GM12878 (cell line): ENCODE data around the gene BEST2. TPM values are rescaled to one million over a fixed set of nuclear protein-coding genes. Genes with fewer than 3 reads are reported as not detected.

Experiments used
- ATAC-seq: fragments of 200-7000 bp; cut with Tn5 transposase; 3 replicates; pipeline ENCODE4 v1.9.1; 2020; ENCODE audit warnings: mild to moderate bottlenecking, moderate library complexity
- BruUV-seq: library from RNA; stranded (reverse); fragments of 400-500 nt; replicated peaks from 2 replicates; lab custom pipeline; 2021; lab: Mats Ljungman, UMichigan
- CTCF ChIA-PET: fragments of 300-600 bp; sonication (Branson Sonifier 250); formaldehyde crosslinking; extraction: SDS; loops from one replicate; lab custom pipeline; 2021; ENCODE audit warnings: inconsistent platforms; lab: Yijun Ruan, JAX
- POLR2A ChIA-PET: fragments of 350-600 bp; formaldehyde crosslinking; extraction: SDS; loops from one replicate; lab custom pipeline; 2021; ENCODE audit warnings: inconsistent platforms; lab: Charles Lee
- RAD21 ChIA-PET: fragments of 300-600 bp; sonication (Branson Sonifier 250); formaldehyde crosslinking; loops from one replicate; lab custom pipeline; 2023; ENCODE audit warnings: antibody characterized with exemption; ENCODE audit not compliant: unreplicated experiment; lab: Charles Lee
- SMC1A ChIA-PET: fragments of 300-600 bp; sonication (Branson Sonifier 250); formaldehyde crosslinking; loops from one replicate; lab custom pipeline; 2023; ENCODE audit not compliant: unreplicated experiment, uncharacterized antibody; lab: Charles Lee
- DNase-seq: peaks from one replicate; pipeline ENCODE4 v3.0.0-alpha.2; 2011; ENCODE audit warnings: low read depth, low spot score
- FAIRE-seq: peaks from 3 replicates; lab custom pipeline; 2011; peaks lifted over from hg19 to GRCh38; lab: Jason Lieb, UNC
- H2AFZ ChIP-seq: 2 replicates; pipeline ENCODE4 v1.6.0; 2011; ENCODE audit warnings: low read depth, low read length, control low read depth; ENCODE audit not compliant: control insufficient read depth
- H3K27ac ChIP-seq: 2 replicates; pipeline ENCODE4 v1.5.1; 2011; ENCODE audit warnings: control low read depth; ENCODE audit not compliant: control insufficient read depth, insufficient read depth
- H3K27me3 ChIP-seq, 2 experiments: replicated peaks in 1 of 2; 2 replicates each; pipeline versions ENCODE4 v1.6.0 to v1.6.1; 2011; ENCODE audit warnings: low read length in 1 of 2; ENCODE audit not compliant: control insufficient read depth in 2 of 2, insufficient read depth in 2 of 2
- H3K36me3 ChIP-seq, 2 experiments: 2 replicates each; pipeline ENCODE4 v1.5.1; 2011; ENCODE audit warnings: low read length in 1 of 2; ENCODE audit not compliant: control insufficient read depth in 2 of 2, insufficient read depth in 2 of 2
- H3K4me1 ChIP-seq: 2 replicates; pipeline ENCODE4 v1.6.1; 2011; ENCODE audit warnings: mild to moderate bottlenecking, low read length, moderate library complexity, mixed read lengths; ENCODE audit not compliant: control insufficient read depth, insufficient read depth
- H3K4me2 ChIP-seq: 2 replicates; pipeline ENCODE4 v1.6.0; 2011; ENCODE audit warnings: control low read depth; ENCODE audit not compliant: control insufficient read depth, insufficient read depth
- H3K4me3 ChIP-seq: fragments of 200-600 bp; sonication (generic); 2 replicates; pipeline ENCODE4 v1.5.1; 2016
- H3K79me2 ChIP-seq: 2 replicates; pipeline ENCODE4 v1.6.0; 2011; ENCODE audit warnings: low read length; ENCODE audit not compliant: control insufficient read depth, insufficient read depth
- H3K9ac ChIP-seq: 2 replicates; pipeline ENCODE4 v1.8.0; 2011; ENCODE audit warnings: low read length, control low read depth, mixed read lengths; ENCODE audit not compliant: control insufficient read depth, insufficient read depth
- H3K9me3 ChIP-seq: replicated peaks from 3 replicates; pipeline ENCODE4 v1.5.1; 2011; ENCODE audit warnings: mild to moderate bottlenecking, low read length; ENCODE audit not compliant: control insufficient read depth, insufficient read depth
- H4K20me1 ChIP-seq: 2 replicates; pipeline ENCODE4 v1.6.0; 2011; ENCODE audit not compliant: control insufficient read depth, insufficient read depth
- BHLHE40 ChIP-seq, 2 experiments: fragments of 450-650 bp in 1 of 2; IDR thresholded peaks; 2 replicates each; pipeline ENCODE4 v1.6.1; 2011 to 2017; ENCODE audit warnings: low read depth in 2 of 2, borderline replicate concordance in 1 of 2, improper control_type of control experiment in 1 of 2, low read length in 1 of 2, mild to moderate bottlenecking in 1 of 2
- CEBPB ChIP-seq, 2 experiments: fragments of 150-350 bp in 1 of 2; IDR thresholded peaks; 2 replicates each; pipeline ENCODE4 v1.6.1; 2012 to 2014; ENCODE audit warnings: low read depth in 2 of 2, low read length in 2 of 2, borderline replicate concordance in 1 of 2, inconsistent platforms in 1 of 2
- PAX5 ChIP-seq: IDR thresholded peaks from 2 replicates; pipeline ENCODE4 v1.6.1; 2011; ENCODE audit warnings: low read depth, low read length, borderline replicate concordance
- POLR2A ChIP-seq: IDR thresholded peaks from 2 replicates; pipeline ENCODE4 v1.6.1; 2011; ENCODE audit warnings: low read depth, mild to moderate bottlenecking, low read length
- SPI1 ChIP-seq: IDR thresholded peaks from 2 replicates; pipeline ENCODE4 v1.6.1; 2011; ENCODE audit warnings: low read depth, mild to moderate bottlenecking, low read length, moderate library complexity, borderline replicate concordance; ENCODE audit not compliant: insufficient read depth
- SRF ChIP-seq, 2 experiments: IDR thresholded peaks; 2 replicates each; pipeline ENCODE4 v1.6.1; 2011; ENCODE audit warnings: low read depth in 2 of 2, low read length in 2 of 2, mild to moderate bottlenecking in 1 of 2, moderate library complexity in 1 of 2
- WGBS: methylation state at CpG from one replicate; pipeline ENCODE4 v1.1.6; 2016; ENCODE audit warnings: low lambda C conversion rate; ENCODE audit not compliant: insufficient replicate concordance, insufficient coverage; ENCODE audit errors: missing lambda C conversion rate; 5-methylcytosine and 5-hydroxymethylcytosine counted together
- in situ Hi-C: fragments of 300-500 bp; cut with MboI; formaldehyde crosslinking; loops from 9 replicates; pipeline ENCODE4 v1.14.3; 2018; ENCODE audit warnings: mixed read lengths
- intact Hi-C: fragments of 100-400 bp; cut with micrococcal nuclease; formaldehyde crosslinking; loops from one replicate; pipeline ENCODE4 v1.14.2; 2022; ENCODE audit not compliant: unreplicated experiment
- polyA plus RNA-seq, 11 experiments: library from polyadenylated mRNA; depleted of rRNA in 4 of 11; unstranded in 6 of 11; stranded (reverse) in 5 of 11; fragments of >200 nt; fragmentation: Nextera tagmentation in 4 of 11; fragmentation: Illumina TruSeq in 1 of 11; extraction: Ambion mirVana in 4 of 11; extraction: Trizol in 1 of 11; gene quantifications; 1 replicate in 1 of 11; 2 replicates in 10 of 11; pipeline versions ENCODE4 v1.2.1 to v1.2.3, GENCODE V29; 2011 to 2016; ENCODE audit warnings: inconsistent platforms in 2 of 11, missing spikeins in 2 of 11, low read depth in 1 of 11
- total RNA-seq, 4 experiments: library from RNA; depleted of rRNA in 3 of 4; stranded (reverse); fragments of >200 nt in 3 of 4; fragmentation: Illumina TruSeq in 1 of 4; extraction: Trizol in 1 of 4; gene quantifications; 2 replicates each; pipeline versions ENCODE4 v1.2.1 to v1.2.3, GENCODE V29; 2013 to 2021
- TF ChIP-seq, protein P1 (sequence below): fragments of 450-650 bp; IDR thresholded peaks from 2 replicates; pipeline ENCODE4 v1.6.1; 2017; ENCODE audit warnings: borderline replicate concordance

BEST2 gene
- total and polyA plus RNA-seq, 10 of the 15 experiments (the other 5 are each of a cell fraction or from before 2014, with no cell fraction given), result not detected

DNA sequence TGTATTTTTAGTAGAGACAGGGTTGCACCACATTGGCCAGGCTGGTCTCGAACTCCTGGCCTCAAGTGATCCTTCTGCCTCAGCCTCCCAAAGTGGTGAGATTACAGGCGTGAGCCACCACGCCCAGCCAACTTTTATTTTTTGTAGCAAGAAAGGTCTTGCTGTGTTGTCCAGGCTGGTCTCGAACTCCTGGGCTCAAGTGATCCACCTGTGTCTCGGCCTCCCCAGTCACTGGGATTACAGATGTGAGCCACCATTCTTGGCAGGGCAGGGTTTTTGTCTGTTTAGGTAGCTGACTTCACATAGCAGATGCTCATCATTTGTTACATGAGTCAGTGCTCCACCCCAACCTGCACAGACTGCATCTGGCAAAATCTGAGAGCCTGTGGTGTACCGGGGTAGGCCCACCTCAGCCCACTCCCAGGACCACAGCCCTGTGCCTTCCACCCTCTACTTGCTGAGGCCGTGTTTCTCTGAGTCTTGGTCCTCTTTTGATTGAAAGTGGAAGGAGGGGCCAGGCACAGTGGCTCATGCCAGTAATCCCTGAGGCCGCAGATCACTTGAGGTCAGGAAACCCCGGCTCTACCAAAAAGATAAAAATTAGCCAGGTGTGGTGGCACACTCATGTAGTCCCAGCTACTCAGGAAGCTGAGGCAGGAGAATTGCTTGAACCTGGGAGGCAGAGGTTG, 23.7 kb upstream of the BEST2 start:
- Histone ChIP-seq H3K27me3 (no peaks in the 10 kb centered on the region), H3K4me1 (peaks cover 21% of the 10 kb centered on the region), H3K27ac (no peak overlapping the region), H2AFZ (no peak overlapping the region), H3K4me3 (no peak overlapping the region), H3K9ac (no peak overlapping the region), H3K36me3 (peaks cover 25 to 26% of the 10 kb centered on the region in 2 experiments; a peak in 3 of 4 replicates), H3K9me3 (no peaks in the 10 kb centered on the region), H3K4me2 (no peak overlapping the region), H3K79me2 (peaks cover 32% of the 10 kb centered on the region), H4K20me1 (peaks cover 7% of the 10 kb centered on the region; the same call in 1 of the 2 replicates)
- no TSS peak for BruUV-seq
- ATAC-seq, result no peak
- ChIA-PET SMC1A (interaction anchor here (0.5 kb wide), 1 partner anchor 161 kb away, joined by 3 read pairs; no protein-coding TSS in a partner anchor), CTCF (interaction anchor here (1.2 kb wide), 1 partner anchor 9 kb away, joined by 4 read pairs; the partner anchor contains the start of gene GET3), POLR2A (no interaction called here), RAD21 (no interaction called here)
- no peak for DNase-seq
- WGBS, result 85% methylated on average over 9 of the region's 9 CpGs
- in situ Hi-C loops (no loop called here), intact Hi-C loops (no loop called here)
- TF ChIP-seq POLR2A (0 out of 2 replicates have a peak, but pooled peaks have one; percentile 28), CEBPB (IDR thresholded peaks at IDR 0.05; ENCODE audit: borderline replicate concordance in 1 of 2, low read depth in 2 of 2, low read length in 2 of 2) (no peak), BHLHE40 (IDR thresholded peaks at IDR 0.05; ENCODE audit: borderline replicate concordance in 1 of 2, low read depth in 2 of 2, low read length in 1 of 2) (no peak)
- no peak for FAIRE-seq

DNA sequence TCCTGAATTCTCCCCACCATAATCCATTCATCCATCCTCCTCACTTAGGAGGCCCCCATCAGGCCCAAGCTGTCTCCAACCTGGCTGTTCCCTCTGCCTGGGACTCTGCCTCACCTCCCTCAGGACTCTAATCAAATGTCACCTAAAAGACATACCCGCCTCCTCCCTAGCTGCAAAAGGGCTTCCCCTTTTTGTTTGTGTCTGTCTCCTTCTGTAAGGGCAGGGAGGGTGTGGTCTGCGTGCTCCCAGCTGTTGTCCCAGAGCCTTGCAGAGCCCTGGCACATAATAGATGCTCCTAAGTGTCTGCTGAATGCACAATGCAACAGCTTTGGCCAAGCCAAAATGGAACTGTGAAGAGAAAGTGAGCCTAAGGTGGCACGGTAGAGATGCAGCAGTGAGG, 21.5 kb upstream of the BEST2 start:
- Histone ChIP-seq H3K4me3 (no peak overlapping the region), H4K20me1 (peaks cover 11% of the 10 kb centered on the region), H3K9me3 (no peaks in the 10 kb centered on the region), H3K9ac (no peak overlapping the region), H3K4me2 (no peak overlapping the region), H3K27ac (no peak overlapping the region), H3K36me3 (peaks cover 25 to 26% of the 10 kb centered on the region in 2 experiments; a peak in 3 of 4 replicates), H2AFZ (no peak overlapping the region), H3K27me3 (no peaks in the 10 kb centered on the region), H3K79me2 (peaks cover 38% of the 10 kb centered on the region), H3K4me1 (peaks cover 21% of the 10 kb centered on the region)
- TF ChIP-seq, protein P1, sequence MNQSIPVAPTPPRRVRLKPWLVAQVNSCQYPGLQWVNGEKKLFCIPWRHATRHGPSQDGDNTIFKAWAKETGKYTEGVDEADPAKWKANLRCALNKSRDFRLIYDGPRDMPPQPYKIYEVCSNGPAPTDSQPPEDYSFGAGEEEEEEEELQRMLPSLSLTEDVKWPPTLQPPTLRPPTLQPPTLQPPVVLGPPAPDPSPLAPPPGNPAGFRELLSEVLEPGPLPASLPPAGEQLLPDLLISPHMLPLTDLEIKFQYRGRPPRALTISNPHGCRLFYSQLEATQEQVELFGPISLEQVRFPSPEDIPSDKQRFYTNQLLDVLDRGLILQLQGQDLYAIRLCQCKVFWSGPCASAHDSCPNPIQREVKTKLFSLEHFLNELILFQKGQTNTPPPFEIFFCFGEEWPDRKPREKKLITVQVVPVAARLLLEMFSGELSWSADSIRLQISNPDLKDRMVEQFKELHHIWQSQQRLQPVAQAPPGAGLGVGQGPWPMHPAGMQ, result no peak
- 0 out of 2 replicates have a peak, but pooled peaks have one; percentile 47 for TF ChIP-seq POLR2A
- peak; percentile 71 for TF ChIP-seq SPI1
- TF ChIP-seq SRF (IDR thresholded peaks at IDR 0.05; ENCODE audit: low read depth in 2 of 2, low read length in 2 of 2), result no peak
- TF ChIP-seq PAX5, result 0 out of 2 replicates have a peak, but pooled peaks have one; percentile 53
- ATAC-seq (no peak), FAIRE-seq (no peak), DNase-seq (no peak)
- ChIA-PET RAD21 (no interaction called here), CTCF (no interaction called here), SMC1A (no interaction called here), POLR2A (interaction anchor here (0.9 kb wide), 1 partner anchor 203 kb away, joined by 3 read pairs; the partner anchor contains the start of gene FARSA)
- intact Hi-C loops (no loop called here), in situ Hi-C loops (no loop called here)
- no TSS peak for BruUV-seq
- 50% methylated on average over 3 of the region's 3 CpGs for WGBS
